ENCODE data around the gene EYA2.
"Not testable (repeated sequence)": the region's sequence is repeated elsewhere in the genome, so short reads cannot be mapped to it uniquely, and the experiment has no call there.

Gene EYA2

GRCh38 chr20:47187450-47188195 lies 293.0 kb downstream of the EYA2 start:
- DNase-seq, result no peak

GRCh38 chr20:47188540-47188939 lies 293.9 kb downstream of the EYA2 start:
- DNase-seq, result no peak

- DNase-seq, result no peak
These were observed 294.4 kb downstream of the EYA2 start for GRCh38 chr20:47189060-47189459.

GRCh38 chr20:47191074-47191673 lies 296.5 kb downstream of the EYA2 start:
- no peak for DNase-seq

GRCh38 chr20:47191956-47192355 lies 297.3 kb downstream of the EYA2 start:
- DNase-seq, result no peak

GRCh38 chr20:47195573-47195972 lies 300.9 kb downstream of the EYA2 start:
- no peak for DNase-seq

GRCh38 chr20:47196091-47197081 lies 301.7 kb downstream of the EYA2 start:
- peak; percentile 78 to 80 for DNase-seq

- peak; percentile 55 to 67 for DNase-seq
These were observed 303.6 kb downstream of the EYA2 start for GRCh38 chr20:47198254-47198671.

- DNase-seq, result no peak
These were observed 304.4 kb downstream of the EYA2 start for GRCh38 chr20:47198996-47199552.

GRCh38 chr20:47201074-47201730 lies 306.6 kb downstream of the EYA2 start:
- DNase-seq, result no peak

- DNase-seq, result no peak
These were observed 308.4 kb downstream of the EYA2 start for GRCh38 chr20:47202733-47203667.

- DNase-seq, result no peak
These were observed 309.6 kb downstream of the EYA2 start for GRCh38 chr20:47204008-47204849.

- not testable (repeated sequence) for DNase-seq
These were observed 310.1 kb downstream of the EYA2 start for GRCh38 chr20:47204850-47205122.

- peak; percentile 79 to 82 for DNase-seq
These were observed 311.0 kb downstream of the EYA2 start for GRCh38 chr20:47205577-47206123.

- DNase-seq, result not testable (repeated sequence)
These were observed 311.9 kb downstream of the EYA2 start for GRCh38 chr20:47206552-47206951.

- DNase-seq, result no peak
These were observed 312.5 kb downstream of the EYA2 start for GRCh38 chr20:47206962-47207641.

GRCh38 chr20:47208534-47209174 lies 314.0 kb downstream of the EYA2 start:
- DNase-seq, result no peak

- DNase-seq, result no peak
These were observed 315.3 kb downstream of the EYA2 start for GRCh38 chr20:47209982-47210381.

- DNase-seq, result no peak
These were observed 315.8 kb downstream of the EYA2 start for GRCh38 chr20:47210470-47210869.

Measured in activated T-cell treated with anti-CD3 and anti-CD28 coated beads, Interleukin-2, amount 50 U/mL, for 48 hours (primary cell).